HG03521 (cell line): ENCODE results near the gene ANAPC2.

ENCODE experiments used
- ATAC-seq: cut with Tn5 transposase; IDR thresholded peaks from one replicate; pipeline ENCODE4 v1.9.1; 2021; ENCODE audit warnings: mild to moderate bottlenecking, moderate library complexity; ENCODE audit not compliant: unreplicated experiment

The ANAPC2 gene

DNA sequence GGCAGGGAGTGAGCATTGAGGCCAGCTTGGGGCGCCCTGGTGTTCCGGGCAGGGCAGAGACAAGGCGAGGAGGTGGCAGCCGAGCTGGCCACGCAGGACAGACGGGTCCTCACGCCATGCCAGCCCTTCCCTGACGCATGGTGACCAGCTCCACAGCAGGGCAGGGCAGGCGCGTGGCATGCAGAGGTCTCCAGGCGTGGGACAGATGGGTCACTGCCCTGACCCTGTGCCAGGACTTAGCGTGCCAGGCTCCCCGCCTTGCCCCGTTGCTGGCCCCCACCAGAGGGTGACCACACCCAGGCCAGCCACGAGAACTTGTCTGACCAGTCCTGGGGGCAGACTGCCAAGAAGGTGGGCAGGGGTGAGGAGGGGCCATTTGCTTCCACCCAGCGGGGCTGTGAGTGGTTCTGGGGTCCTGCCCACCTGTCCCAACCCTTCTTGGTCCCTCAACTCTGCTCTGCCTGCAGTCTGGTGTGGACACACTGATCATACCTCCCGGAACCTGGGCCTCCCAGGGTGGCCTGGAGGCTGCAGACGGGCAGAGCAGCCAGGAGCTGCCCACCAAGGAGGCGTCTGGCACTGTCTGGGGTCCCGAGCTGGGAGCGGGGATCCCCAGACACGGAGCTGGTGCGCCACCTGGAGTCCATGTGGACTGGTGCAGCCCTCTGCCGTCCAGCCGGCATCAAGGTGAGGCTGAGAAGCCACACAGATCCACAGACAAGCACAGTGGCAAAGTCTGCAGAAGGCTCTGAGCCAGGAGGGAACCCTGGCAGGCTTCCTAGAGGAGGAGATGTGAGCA lies 38.9 kb upstream of the ANAPC2 start, which contains the start of gene RNF224:
Gene RNF224, plus strand, starts transcription at position 449 of the 799 bp plus-strand sequence. CDS start 834 bp downstream, outside the sequence.
- ATAC-seq: no peak

DNA sequence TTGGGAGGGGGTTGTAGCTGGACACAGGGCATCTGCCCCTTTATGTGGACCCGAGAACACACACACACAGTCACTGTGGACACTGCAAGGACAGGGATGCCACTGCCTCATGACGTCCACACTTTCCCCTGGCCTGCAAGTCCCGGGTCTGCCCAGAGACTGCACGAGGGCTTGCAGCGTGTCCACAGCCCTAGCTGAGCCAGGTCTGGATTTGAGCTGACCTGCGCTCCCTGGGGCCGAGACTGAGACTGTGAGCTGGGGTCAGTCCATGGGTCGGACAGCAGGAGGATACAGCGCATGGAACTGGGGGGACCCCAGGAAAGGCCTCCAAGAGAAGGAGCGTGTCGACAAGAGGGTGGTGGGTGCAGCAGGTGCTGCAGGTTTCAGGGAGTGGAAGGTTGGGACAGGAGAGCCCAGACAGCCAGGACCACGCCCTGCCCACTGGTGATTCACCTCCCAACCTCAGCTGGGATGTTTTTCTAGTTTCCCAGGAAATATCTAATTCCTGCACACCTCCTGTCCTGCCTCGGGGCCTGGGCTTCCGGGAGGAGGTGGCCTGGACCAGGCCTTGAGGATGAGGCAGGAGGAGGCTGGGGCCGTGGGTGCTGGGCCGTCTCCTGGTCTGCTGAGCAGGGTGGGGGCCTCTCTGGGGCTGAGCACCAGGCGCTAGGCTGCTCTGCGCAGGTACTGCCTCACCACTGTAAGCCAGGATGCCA lies 38.1 kb upstream of the ANAPC2 start:
- ATAC-seq: no peak

DNA sequence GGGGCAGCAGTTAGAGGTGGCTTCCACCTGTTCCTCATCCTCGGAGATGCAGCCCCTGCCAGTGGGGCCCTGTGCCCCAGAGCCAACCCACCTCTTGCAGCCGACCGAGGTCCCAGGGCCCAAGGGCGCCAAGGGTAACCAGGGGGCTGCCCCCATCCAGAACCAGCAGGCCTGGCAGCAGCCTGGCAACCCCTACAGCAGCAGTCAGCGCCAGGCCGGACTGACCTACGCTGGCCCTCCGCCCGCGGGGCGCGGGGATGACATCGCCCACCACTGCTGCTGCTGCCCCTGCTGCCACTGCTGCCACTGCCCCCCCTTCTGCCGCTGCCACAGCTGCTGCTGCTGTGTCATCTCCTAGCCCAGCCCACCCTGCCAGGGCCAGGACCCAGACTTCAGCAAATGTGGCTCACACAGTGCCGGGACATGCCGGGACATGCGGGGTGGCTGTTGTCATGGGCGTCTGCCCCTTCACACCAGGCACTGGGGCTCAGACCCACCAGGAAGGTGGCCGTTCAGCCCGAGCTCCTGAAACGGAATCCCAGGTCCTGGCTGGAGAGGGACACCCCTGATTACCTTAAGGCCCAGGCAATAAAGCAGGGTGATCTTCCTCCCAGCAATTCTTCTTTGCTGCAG lies 37.5 kb upstream of the ANAPC2 start:
- no peak for ATAC-seq

DNA sequence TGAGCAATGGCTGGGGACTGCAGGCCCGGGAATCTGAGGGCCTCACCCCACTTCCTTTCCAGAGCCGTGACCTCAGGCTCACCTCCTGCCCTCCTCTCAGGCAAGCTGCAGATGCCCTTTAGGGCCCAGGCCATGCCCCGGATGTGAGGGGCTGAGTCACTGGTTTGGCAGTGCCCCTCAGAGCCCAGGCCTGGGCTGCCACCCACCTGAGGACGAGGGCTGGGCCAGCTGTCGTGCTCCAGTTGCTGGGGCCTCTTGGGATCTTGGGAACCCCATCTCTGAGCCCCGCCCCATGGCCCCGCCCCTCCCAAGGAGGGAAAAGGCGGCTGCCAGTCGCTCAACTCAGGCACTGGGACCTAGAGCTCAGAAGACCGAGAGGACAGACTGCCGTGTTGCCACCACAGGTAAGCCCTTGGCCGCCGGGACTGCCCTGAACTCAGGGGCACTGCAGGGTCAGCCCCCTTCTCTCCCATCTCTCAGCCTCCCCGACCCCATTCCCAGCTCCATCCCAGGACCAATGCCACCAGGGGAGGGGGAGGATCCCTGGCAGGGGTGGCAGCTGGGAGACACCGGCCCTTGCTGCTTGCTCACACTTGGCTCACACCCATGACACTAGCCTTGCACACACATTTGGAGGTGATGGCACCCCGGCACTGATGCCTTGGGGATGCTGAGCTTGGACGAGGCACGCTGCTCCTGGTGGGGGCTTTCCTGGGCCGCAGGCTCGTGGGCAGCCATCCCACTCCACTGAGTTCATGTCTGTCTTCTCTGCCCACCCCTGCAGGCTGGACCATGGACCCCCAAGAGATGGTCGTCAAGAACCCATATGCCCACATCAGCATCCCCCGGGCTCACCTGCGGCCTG lies 36.7 kb upstream of the ANAPC2 start, which contains the start of gene CYSRT1:
Gene CYSRT1, plus strand, starts transcription at position 345 of the 865 bp plus-strand sequence. Its CDS starts 448 bp downstream, at position 793.
- ATAC-seq: no peak

DNA sequence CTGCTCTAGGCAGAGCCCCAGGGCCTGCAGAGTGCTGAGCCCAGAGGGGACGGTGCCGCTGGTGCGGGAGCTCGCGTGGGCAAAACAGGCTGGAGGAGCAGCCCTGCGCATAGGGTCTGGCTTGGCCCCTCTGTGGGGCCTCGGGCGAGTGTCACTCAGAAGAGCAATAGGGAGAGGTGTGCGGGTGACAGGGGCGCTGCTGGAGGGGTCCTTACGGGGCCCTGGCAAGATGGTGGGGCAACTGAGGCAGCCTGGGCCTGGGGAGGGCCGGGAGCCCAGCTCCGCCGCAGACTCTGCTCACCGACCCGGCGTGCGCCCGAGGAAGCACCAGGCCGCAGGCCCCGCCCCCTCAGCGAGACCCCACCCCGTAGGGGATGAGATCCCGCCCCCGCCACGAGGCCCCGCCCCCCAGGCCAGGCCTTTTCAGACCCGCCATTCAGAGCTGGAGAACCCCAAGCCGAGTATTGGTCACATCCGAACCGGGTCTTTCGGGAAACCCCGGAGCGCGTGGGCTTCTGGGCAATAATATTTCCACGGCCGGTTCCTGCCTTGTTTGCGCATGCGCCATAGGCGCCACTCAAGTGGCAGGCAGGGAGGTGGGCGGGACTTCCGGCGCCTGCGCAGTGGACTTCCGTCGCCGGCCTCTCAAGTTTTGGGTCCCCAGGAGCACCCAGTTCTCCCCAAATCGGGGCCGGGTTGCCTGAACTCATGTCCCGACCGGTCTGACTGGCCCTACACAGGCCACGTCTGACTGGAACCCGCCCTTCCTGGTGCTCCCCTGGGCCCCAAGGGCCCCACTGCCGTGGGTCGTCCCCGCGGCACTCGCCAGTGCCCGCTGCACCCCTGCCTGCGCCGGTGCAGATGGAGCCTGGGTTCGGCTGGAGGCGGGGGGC lies 35.0 kb upstream of the ANAPC2 start:
- peak; percentile 82 for ATAC-seq

DNA sequence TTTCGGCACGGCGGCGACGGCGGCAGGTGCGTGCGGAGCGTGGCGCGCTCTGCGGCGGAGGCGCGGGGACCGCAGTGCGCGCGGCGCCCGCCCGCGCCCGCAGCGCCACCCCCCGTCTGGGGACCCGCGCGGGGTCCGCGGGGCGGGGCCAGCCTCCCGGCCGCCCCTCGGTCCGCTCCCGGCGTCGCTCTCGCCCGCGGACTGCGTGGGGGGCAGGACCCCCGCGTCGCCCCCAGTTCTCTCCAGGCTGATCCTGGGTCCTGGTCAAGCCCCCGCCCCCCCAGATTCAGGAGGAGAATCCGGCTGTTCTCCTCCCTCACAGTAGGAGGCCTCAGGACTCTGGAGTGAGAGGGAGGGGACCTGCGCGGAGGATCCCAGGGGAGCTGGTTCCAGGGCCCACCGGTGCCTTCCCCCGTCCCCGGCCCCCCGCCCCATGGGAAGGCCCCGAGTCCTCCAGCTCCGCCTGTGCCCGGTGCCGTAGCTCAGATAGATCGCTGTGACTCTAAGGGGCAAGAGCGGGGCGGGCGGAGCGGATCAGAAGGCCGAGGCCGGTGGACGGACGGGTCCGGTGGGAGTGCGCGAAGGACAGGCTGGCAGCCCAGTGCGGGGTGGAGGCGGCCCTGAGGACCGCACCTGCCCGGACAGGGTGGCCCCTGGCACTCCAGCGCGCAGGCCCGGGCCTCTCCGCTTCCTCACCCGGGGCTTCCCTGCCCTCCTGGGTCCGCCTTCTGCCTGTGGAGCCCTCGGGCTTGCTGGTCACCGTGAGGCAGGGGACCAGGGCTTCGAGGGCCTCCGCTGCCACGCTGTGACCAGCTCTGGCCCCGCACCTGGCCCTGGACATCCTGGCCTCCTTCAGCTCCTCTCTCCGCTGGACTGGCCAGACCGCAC lies 34.1 kb upstream of the ANAPC2 start, which contains the start of gene RNF208:
Gene RNF208, minus strand, starts transcription at position 51 of the 888 bp plus-strand sequence. CDS start 1,028 bp downstream, outside the sequence.
- no peak for ATAC-seq

DNA sequence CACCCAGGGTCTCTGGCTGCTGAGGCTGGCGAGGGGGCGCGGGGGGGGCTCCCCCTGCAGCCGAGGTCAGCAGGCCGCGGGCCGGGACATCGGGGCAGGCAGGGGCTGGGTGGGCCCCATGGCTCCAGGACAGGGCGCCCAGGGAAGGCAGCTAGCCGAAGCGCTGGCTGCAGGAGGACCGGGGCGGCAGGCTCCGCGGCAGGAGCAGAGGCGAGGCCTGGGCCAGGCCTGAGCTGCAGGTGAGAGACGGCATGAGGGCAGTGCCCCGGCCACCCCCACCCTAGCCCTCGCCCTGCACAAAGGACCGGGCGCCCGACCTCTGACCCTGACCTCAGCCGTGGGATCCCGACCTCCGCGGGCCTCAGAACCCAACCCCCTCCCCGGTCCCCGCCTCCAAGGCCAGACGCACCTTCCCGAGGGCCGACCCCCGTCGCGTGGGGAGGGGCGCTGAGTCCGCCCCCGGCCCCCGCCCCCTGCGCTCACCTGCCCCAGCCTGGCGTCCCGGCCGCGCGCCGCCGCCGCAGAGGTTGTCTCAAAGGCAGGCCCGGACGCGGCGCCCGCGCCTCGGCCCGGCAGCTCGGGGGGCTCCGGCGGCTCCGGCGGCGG lies 33.2 kb upstream of the ANAPC2 start:
- no peak for ATAC-seq

DNA sequence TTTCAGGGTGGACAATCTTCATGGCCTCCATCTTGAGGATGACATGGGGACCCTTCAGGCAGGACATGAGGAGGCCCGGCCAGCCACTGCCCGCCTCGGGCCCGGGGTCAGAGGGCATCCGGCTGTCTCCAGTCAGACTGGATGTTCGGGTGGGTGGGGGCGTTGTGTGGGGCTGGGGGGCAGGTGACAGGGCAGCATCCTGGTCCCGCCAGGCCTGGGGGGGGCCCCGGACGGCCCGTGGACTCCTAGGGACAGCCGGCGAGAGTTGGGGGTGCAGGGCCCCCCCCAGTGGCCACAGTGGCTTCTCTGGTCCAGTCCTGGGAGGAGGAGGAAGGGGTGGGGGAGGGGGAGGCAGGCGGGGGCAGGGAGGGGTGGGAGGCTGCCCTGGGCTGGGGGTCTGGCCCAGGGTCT lies 32.7 kb upstream of the ANAPC2 start:
- ATAC-seq: no peak

DNA sequence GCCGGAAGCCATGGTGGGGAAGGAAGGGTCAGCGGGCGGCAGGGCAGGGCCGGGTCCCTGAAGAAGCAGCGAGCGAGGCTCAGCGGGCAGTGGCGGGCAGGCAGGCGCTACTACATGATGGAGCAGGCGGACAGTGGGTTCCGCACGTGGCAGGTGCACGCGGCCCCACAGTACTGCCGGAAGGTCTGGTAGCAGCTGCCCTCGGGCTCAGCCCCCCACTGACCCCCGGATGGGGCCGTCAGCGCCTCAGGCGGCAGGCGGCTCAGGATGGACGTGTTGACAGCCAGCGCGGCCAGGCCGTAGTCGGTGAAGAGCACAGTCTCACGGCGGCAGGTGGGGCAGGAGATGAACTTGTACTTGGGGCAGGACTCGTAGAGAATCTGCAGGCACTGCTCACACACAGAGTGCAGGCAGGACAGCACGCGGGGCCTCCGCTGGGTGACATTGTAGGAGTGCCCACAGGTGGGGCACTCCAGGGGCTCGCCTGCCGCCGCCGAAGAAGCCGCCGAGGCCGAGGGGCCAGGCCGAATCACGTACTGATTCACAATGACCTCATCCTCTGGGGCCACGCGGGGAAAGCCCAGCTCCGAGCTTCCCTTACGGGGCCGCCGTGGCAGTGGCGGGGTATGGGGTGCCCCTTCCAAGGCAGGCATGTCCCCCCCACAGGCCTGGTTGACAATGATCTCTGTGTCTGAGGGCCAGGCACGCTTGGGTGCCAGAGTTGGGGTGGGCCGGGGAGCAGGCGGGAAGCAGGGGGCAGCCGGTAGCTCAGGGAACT lies 32.1 kb upstream of the ANAPC2 start:
- ATAC-seq: no peak

DNA sequence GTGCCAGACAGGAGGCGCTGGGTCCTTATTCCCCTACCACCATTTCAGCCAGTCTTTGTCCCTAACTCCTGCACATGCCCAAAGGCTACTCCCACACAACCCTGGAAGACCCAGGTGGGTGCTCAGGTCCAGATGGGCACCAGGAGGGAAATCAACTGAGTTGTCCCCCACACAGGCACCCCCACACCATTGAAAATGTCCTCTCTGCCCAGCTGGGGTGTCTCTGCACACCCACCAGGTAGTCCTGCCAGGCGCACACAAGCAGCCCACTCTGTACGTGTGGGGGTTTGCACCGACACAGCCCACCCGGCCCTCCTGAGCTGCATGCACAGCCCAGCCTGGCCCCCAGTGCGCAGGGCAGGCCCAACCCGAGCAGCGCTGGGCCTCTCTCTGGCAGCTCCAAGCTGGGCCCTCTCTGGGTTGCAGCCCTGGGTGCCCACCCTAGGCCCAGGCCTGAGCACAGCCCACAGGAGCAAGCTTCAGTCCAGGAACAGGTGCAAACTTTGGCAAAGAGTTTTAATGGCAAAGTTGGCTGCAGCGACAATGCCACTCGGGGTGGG lies 31.5 kb upstream of the ANAPC2 start:
- ATAC-seq: no peak

DNA sequence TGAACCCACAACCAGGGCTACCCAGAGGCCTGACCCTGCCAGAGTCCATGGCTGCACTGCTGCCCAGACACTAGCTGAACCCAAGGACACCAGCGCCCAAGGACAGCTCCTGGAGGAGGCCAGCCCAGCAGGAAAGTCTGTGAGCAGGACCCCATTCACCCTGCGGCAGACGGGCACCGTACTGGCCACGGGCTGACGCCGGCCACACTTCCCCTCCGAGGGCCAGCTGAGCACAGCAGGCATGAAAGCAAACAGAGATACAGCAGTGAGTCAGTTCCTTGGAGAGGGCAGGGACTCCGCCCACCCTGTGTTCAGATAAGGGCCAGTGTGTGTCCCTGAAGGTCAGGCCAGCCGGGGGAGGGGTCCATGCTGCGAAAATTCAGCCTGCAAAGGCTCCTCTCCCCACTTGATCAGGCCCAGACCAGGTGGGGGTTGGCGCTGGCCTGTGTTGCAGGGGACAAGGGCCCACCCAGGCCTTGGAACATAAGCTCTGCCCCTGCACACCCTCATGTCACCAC lies 30.5 kb upstream of the ANAPC2 start:
- ATAC-seq: no peak

DNA sequence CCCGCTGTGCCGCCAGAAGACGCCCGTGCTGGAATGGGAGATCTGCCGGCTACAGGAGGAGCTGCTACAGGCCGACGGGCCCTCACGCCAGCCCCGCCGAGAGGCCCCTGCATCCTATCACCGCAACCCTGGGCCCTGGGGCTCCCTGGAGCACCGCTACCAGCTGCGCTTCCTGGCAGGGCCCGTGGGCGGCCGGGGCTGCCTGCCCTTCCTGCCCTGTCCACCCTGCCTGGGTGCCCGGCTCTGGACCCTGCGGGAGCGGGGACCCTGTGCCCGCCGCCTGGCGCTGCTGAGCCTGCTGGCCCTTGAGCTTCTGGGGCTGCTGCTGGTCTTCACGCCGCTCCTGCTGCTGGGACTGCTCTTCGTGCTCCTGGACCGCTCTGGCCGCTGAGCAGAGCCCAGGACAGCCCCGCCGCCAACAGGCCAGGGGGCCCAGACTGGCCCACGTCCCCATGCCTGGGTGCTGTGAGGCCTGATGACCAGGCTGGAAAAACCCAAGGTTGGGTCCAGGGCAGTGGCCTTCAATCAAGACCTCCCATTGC lies 29.9 kb upstream of the ANAPC2 start:
- ATAC-seq: no peak

DNA sequence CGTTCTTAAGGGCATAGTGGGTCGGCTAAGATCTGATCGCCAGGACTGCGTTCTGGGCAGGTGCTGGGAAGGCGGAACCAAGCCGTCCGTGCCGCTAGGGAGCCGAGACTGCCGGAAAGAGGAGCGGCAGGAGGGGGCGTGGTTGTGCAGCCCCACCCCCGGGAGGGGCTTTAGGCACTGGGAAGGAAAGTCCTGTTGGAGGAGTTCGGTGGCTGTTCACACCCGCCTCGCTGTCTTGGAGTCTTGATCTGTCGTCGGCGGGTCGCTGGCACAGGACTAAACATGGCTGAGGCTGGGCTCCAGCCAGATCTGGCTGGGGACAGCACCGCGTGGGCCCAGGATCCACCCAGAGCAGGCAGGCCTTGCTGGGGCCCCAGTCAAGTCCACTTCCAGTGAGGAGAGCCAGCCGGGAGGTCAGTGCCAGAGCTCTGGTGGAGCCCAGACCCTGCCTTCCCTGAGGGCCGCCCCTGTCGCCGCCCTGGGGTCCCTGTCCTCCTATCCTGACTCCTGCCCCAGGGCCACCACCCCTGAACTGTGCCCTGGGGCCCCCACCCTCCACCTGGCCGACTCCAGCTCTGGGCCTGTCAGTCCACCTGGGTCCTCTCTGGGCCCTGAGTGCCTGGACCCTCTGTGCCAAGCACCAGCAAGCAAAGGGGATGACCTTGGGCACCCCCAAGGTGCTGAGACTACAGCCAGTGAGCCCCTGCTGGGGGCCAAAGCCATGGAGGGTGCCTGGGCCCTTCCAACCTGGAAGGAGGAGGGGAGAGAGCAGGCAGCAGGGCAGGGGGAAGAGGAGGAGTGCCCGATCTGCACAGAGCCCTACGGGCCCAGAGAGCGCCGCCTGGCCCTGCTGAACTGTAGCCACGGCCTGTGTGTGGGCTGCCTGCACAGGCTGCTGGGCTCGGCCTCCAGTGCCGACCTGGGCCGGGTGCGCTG lies 29.2 kb upstream of the ANAPC2 start:
- no peak for ATAC-seq

DNA sequence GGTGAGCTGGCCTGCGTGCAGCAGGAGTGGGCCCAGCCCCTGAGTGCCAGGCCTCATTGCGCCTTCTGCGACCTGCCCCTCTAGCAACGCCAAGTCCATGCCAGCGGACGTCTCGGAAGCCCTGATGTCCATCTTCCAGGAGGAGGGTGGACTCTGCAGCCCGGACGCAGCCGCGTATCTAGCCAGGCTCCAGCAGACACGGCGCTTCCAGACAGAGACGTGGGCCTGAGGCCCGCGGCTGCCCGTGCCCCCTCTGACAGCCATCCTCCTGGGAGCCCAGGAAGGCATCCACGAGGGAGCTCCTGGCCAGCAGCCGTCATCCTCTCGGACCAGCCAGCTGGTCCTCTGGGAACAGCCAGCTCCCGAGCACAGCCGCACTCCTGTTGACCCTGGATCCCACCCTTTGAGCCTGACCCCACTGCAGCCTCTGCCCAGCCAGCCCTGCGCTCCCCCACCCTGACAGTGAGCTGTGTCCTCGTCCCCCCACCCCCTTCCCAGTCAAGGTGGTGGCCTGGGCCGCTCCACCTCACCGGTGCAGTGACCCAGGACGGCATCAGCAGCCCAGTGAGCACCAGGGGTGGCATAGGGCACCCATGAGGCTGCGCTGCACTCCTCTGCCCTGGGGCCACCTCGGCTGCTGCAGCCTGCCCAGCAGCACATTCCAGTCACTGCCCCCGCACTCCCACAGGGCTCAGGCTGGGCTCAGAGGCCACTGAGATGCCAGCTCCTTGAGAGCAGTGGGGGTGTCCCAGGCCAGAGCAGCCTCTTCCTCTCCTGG lies 28.0 kb upstream of the ANAPC2 start:
- no peak for ATAC-seq
